ENCODE data around the gene SLC35F3. TPM values are rescaled to one million over a fixed set of nuclear protein-coding genes. Genes with fewer than 3 reads are reported as not detected.
A peak's percentile ranks its signal among the peaks of the same experiment; 100 is the strongest.

The SLC35F3 gene
- total and polyA plus RNA-seq, 9 of the 15 experiments (the other 6 are each of a cell fraction or from before 2014, with no cell fraction given), result 0.04 to 0.07 (median 0.04) TPM; not detected in 6

DNA sequence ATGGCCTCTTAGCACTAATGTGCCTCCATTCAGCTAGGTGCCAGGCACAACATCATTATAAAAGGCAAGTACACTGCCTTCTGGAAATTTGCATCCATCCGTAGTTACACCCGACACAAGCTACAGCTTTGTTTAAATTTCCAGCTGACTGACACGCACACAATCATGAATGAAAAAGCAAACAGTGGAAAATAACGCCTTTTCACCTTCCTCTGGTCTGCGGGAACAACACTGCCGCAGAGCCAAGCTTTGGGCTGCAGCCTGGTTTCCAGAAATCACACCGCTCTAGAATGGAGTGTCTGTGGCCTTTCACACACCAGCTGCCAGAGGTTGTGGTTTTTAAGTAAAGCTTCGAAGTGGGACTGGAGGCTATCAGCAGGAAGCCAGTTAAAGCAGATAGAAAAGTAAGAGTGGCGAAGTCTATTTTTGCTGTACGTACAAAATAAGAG is 326.0 kb downstream of the SLC35F3 start:
- H3K27ac ChIP-seq (ENCODE audit: extremely low read depth, low read depth, low read length), result no peak overlapping the region
- 0 out of 2 replicates have a peak, but pooled peaks cover 4% of the 10 kb centered on the region for H4K20me1 ChIP-seq (replicated peaks; ENCODE audit: control insufficient read depth, insufficient read depth, low read length)
- DNase-seq (ENCODE audit: extremely low read depth in 1 of 4, low spot score in 3 of 4), result no peak
- H3K4me3 ChIP-seq, result no peak overlapping the region
- no peak overlapping the region for H3K9ac ChIP-seq (ENCODE audit: insufficient read depth in 1 of 2, low read depth in 2 of 2, low read length in 2 of 2)
- peaks cover 0 to 10% of the 10 kb centered on the region in 2 experiments; a peak in 3 of 5 replicates for H3K4me1 ChIP-seq (replicated peaks in 1 of 2; ENCODE audit: control insufficient read depth in 2 of 2, insufficient read depth in 2 of 2, low read length in 2 of 2)
- ChIA-PET POLR2A (interaction anchor here (1.4 to 2.5 kb wide), 2 partner anchors 11 to 34 kb away, joined by 3 to 8 read pairs; no protein-coding TSS in a partner anchor), CTCF (ENCODE audit: low intra/inter-chr PET ratio) (no interaction called here)
- H3K36me3 ChIP-seq (ENCODE audit: control insufficient read depth, insufficient read depth, low read length), result no peaks in the 10 kb centered on the region
- TF ChIP-seq ETV1 (tag; conservative IDR thresholded peaks at IDR 0.05; ENCODE audit: low read depth) (0 out of 2 replicates have a peak, but pooled peaks have one; percentile 17), NR2C1 (IDR thresholded peaks at IDR 0.05) (no peak), NR2C1 (tag; IDR thresholded peaks at IDR 0.05) (no peak)
- BruUV-seq (replicated peaks), result no TSS peak
- in situ Hi-C loops (cut with MboI) (no loop called here), intact Hi-C loops (cut with micrococcal nuclease) (no loop called here)
- ATAC-seq, result no peak
- H3K9me3 ChIP-seq (replicated peaks; ENCODE audit: control insufficient read depth, insufficient read depth, low read depth, low read length), result no peaks in the 10 kb centered on the region
- no peak overlapping the region; the same call in 1 of the 2 replicates for H3K4me2 ChIP-seq (ENCODE audit: insufficient read depth, low read length)
- H3K9me1 ChIP-seq (ENCODE audit: control insufficient read depth, insufficient read depth, low read length), result no peaks in the 10 kb centered on the region
- no peak for FAIRE-seq
- H3K79me2 ChIP-seq (ENCODE audit: control insufficient read depth, insufficient read depth, low read length), result no peaks in the 10 kb centered on the region
- H2AFZ ChIP-seq (ENCODE audit: low read depth, low read length), result no peak overlapping the region
- peaks cover 29 to 48% of the 10 kb centered on the region in 2 experiments; a peak in 4 of 5 replicates for H3K27me3 ChIP-seq (ENCODE audit: control insufficient read depth in 2 of 2, insufficient read depth in 2 of 2, low read length in 2 of 2)
- 13% methylated on average over 10 of the region's 10 CpGs for WGBS (ENCODE audit: insufficient coverage, low coverage, missing lambda C conversion rate)

- Histone ChIP-seq H4K20me1 (replicated peaks; ENCODE audit: control insufficient read depth, insufficient read depth, low read length) (0 out of 2 replicates have a peak, but pooled peaks cover 4% of the 10 kb centered on the region), H3K4me1 (replicated peaks in 1 of 2; ENCODE audit: control insufficient read depth in 2 of 2, insufficient read depth in 2 of 2, low read length in 2 of 2) (peaks cover 0 to 10% of the 10 kb centered on the region in 2 experiments; a peak in 4 of 5 replicates), H2AFZ (ENCODE audit: low read depth, low read length) (peak overlapping the region; percentile 79), H3K4me2 (ENCODE audit: insufficient read depth, low read length) (peak overlapping the region; percentile 66), H3K4me3 (peak overlapping the region; percentile 12; the same call in 1 of the 2 replicates), H3K36me3 (ENCODE audit: control insufficient read depth, insufficient read depth, low read length) (no peaks in the 10 kb centered on the region), H3K27me3 (ENCODE audit: control insufficient read depth in 2 of 2, insufficient read depth in 2 of 2, low read length in 2 of 2) (peaks cover 31 to 49% of the 10 kb centered on the region in 2 experiments; a peak in 4 of 5 replicates), H3K27ac (ENCODE audit: extremely low read depth, low read depth, low read length) (no peak overlapping the region), H3K79me2 (ENCODE audit: control insufficient read depth, insufficient read depth, low read length) (no peaks in the 10 kb centered on the region), H3K9me3 (replicated peaks; ENCODE audit: control insufficient read depth, insufficient read depth, low read depth, low read length) (no peaks in the 10 kb centered on the region), H3K9me1 (ENCODE audit: control insufficient read depth, insufficient read depth, low read length) (no peaks in the 10 kb centered on the region), H3K9ac (ENCODE audit: insufficient read depth in 1 of 2, low read depth in 2 of 2, low read length in 2 of 2) (peak overlapping the region in 1 of 2 experiments; percentile 47; a peak in 2 of 4 replicates)
- in situ Hi-C loops (cut with MboI), result no loop called here
- WGBS (ENCODE audit: insufficient coverage, low coverage, missing lambda C conversion rate), result 5% methylated on average over 53 of the region's 55 CpGs
- ATAC-seq, result peak; percentile 99
- CTCF ChIA-PET (ENCODE audit: low intra/inter-chr PET ratio), result no interaction called here
- FAIRE-seq, result peak; percentile 19
- POLR2A ChIA-PET, result interaction anchor here (0.7 to 2.5 kb wide), 4 partner anchors 9 to 739 kb away, joined by 3 to 8 read pairs (median 4); no protein-coding TSS in a partner anchor
- intact Hi-C loops (cut with micrococcal nuclease), result no loop called here
- peak; percentile 48 to 69 (median 56) for DNase-seq (ENCODE audit: extremely low read depth in 1 of 4, low spot score in 3 of 4)
- no TSS peak for BruUV-seq (replicated peaks)
- TF ChIP-seq KAT7 (CRISPR knock-in tag; IDR thresholded peaks at IDR 0.05; ENCODE audit: borderline replicate concordance) (no peak), ZNF766 (CRISPR knock-in tag; conservative IDR thresholded peaks at IDR 0.05) (no peak), ZNF263 (CRISPR knock-in tag; IDR thresholded peaks at IDR 0.05; ENCODE audit: borderline replicate concordance) (peak; percentile 69; the same call in 1 of the 2 replicates), NRF1 (conservative IDR thresholded peaks at IDR 0.05 in 1 of 2, IDR thresholded peaks at IDR 0.05 in 1 of 2) (peak; percentile 44 to 57; a peak in 3 of 4 replicates), NFIX (CRISPR knock-in tag; IDR thresholded peaks at IDR 0.05; ENCODE audit: low read depth) (no peak), MTA2 (IDR thresholded peaks at IDR 0.05; ENCODE audit: low read depth) (no peak), ZNF77 (CRISPR knock-in tag; IDR thresholded peaks at IDR 0.05) (no peak), RAD21 (CRISPR knock-in tag; conservative IDR thresholded peaks at IDR 0.05 in 1 of 2, IDR thresholded peaks at IDR 0.05 in 1 of 2) (peak in 1 of 2 experiments; percentile 22; a peak in 1 of 4 replicates)
- TF ChIP-seq, protein P1, sequence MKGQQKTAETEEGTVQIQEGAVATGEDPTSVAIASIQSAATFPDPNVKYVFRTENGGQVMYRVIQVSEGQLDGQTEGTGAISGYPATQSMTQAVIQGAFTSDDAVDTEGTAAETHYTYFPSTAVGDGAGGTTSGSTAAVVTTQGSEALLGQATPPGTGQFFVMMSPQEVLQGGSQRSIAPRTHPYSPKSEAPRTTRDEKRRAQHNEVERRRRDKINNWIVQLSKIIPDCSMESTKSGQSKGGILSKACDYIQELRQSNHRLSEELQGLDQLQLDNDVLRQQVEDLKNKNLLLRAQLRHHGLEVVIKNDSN (CRISPR knock-in tag; IDR thresholded peaks at IDR 0.05), result peak; percentile 30; the same call in 1 of the 2 replicates
Measured at GRCh38 chr1:234231061-234231892, 326.8 kb downstream of the SLC35F3 start.

Measured in K562 (cell line).